ENCODE measurements around the gene NCOA5.
A peak's percentile ranks its signal among the peaks of the same experiment; 100 is the strongest.

NCOA5 gene

DNA sequence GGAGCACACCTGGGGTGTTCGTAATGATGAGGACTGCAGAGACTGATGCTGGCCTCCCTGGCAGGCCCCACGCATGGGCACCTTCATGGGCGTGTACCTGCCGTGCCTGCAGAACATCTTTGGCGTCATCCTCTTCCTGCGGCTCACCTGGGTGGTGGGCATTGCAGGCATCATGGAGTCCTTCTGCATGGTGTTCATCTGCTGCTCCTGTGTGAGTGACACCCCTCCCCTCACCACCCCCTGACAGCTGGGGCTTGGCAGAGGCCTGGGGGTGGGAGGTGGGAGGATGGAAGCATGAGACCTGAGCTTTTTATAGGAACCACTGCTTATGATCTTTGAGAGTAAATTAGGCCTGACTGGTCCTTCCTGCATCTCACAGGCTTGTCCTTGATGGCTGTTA is 54.0 kb downstream of the NCOA5 start:
- no peak for DNase-seq

DNA sequence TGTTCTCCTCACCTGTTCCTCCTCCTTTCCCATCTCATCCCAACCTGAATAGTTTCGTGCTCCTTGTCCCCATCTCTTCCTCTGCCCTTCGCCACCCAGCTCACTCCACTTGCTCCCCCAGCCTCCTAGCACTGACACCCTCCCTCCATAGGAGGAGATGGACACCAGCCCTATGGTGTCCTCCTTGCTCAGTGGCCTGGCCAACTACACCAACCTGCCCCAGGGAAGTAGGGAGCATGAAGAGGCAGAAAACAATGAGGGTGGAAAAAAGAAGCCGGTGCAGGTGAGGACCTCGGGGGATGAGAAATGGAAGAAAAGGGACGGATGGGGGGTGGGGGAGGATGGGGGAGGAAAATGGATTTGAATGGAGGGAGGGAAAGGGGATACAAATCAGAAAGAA is 54.5 kb downstream of the NCOA5 start:
- no peak for DNase-seq

DNA sequence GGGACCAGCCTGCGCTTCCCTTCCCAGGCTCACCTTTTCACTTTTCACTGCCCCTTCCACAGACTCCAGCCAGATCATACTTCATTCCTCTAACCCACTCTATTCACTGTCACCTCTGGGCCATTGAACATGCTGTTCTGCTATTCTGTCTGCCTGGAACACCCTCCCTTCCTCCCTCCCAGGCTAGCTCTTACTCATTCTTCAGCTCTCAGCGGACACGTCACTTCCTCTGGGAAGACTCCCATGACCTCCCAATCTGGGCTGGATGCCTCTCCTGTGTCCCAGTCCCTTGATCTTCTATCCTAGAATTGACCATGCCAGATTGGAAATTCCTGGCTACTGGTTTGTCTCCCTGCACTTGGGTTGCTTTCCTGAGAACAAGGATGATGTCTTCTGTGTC is 55.7 kb downstream of the NCOA5 start:
- DNase-seq = no peak

DNA sequence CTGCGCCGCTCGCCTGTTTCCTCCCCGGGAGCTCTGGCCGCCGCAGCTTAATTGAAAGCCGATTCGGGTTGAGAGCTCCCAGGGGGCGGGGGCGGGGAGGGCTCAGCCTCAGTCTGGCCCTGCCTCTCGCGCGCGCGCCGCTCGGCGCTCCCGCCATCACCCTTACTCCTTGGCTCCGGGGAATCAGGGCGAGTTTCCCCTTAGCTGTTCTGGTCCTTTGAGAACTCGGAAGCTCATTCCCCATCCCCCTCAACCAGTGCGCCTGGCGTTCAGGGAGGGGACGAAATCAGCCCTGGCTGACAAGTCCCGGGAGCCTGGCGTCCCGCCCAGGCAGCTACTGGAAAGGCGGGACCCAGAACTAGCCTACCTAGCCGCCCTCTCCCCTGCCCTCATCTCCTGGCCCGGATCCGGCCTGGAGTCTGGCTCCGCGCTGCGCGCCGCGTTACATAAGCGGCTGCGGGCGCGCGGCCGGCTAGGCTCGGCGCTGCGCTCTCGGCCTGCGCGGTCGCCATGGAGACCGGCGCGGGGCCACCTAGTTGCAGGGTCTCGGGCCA is 58.0 kb downstream of the NCOA5 start:
- DNase-seq = no peak

DNA sequence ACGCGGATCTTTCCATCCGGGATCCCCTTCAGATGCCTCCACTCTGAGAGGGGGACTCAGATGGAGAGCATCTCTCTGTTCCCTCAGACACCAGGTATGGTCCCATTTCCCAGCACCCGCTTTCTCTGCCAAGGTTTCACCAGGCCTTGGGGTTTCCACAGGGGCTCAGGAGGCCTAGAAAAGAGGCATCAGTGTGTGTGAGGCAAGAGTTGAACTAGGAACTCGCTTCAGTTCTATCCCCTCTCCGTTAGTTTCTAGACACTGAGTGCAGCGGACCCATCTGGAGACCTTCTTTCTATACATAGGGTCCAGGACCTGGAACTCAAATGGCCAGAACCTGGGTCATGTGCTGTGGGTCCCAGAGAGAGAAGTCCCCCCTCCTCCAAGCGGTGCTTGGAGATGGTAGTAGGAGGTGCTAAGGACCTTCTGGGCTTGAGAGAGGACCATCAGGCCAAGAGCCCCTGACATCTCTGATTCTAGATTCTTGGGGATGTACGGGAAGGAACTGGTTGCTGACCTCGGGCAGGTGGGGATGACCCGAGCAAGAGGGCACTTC is 58.7 kb downstream of the NCOA5 start:
- DNase-seq = no peak

DNA sequence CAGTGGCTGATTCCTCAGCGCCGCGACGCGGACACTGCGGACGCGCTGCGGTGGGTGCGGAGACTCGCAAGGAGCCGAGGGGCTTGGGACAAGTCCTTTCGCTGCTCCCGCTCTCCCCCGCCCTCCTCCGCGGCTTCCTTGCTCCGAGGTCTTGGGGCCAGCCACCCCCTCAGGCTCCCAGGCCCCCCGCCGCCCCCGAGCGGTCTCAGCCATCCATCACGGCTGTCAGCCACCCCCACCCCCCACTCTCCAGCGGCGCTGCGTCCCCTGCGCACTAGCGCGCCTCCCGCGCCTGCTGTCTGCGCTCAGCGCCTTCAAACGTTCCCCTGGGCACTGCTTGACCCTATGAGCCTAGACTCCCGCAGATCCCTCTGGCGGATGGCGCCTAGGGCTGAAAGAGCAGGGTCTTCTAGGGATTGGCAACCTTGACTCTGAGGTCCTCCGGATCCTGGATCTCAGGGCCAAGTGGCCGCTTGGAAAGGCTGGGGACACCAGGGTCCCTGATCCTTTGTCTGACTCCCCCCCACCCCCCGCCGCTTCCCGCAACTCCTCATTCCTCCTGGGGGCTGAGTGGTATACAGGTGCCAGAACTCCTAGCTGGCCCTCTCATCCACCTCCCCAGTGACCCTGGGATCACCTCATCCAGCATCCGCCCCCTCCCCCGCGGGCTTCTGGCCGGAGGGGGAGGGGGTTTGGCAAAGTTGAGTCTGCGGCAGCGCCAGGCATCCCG is 59.3 kb downstream of the NCOA5 start:
- no peak for DNase-seq

DNA sequence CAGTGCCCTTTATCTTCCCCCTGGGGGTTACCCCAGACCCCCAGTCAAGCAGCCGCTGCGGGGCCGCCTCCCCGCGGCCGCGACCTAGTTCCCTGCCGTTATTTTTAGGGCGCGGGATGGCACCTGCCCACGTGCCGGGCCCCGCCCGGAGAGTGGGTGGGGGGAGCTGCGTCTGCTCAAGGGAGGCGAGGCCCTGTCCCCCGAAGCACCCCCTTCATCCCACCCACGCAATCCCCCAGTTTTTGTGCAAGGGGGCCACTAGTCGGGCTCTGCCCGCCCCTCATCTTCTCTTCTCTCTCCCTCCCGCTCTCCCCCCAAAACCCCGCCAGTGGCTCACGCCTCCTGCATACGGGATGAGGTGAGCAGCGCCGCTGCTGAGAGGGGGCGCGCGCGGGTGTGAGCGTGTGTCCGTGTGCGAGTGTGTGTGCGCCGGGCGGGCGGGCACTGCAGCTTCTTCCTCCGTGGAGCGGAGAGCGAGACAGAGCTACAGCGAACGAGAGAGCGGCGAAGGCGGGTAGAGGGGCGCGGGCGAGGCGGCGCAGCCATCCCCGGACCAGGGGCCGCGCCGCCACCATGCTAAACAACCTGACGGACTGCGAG is 60.9 kb downstream of the NCOA5 start, which contains the start of gene SLC12A5:
SLC12A5 (plus strand) TSS at position 444 of the 600 bp plus-strand sequence; CDS start at position 574, 130 bp downstream.
- no peak for DNase-seq

DNA sequence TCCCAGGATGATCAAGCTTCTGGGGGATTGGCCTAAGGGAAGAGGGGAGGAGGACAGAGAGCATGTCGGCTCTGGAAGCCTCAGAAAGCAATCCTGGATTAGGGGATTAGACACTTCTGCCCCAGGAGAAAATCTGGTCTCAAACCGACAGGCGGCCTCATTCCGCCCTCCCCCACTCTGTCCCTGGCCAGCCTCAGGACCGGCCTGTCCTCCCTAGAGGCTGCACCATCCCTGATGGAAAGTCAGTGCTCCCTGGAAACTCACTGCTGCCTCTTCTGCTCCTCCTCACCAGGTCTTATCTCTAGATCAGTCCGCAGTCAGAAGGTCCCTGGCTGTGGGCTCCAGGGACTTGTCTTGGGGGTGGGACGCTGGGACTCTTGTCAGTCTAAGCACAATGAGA is 61.7 kb downstream of the NCOA5 start:
- no peak for DNase-seq

DNA sequence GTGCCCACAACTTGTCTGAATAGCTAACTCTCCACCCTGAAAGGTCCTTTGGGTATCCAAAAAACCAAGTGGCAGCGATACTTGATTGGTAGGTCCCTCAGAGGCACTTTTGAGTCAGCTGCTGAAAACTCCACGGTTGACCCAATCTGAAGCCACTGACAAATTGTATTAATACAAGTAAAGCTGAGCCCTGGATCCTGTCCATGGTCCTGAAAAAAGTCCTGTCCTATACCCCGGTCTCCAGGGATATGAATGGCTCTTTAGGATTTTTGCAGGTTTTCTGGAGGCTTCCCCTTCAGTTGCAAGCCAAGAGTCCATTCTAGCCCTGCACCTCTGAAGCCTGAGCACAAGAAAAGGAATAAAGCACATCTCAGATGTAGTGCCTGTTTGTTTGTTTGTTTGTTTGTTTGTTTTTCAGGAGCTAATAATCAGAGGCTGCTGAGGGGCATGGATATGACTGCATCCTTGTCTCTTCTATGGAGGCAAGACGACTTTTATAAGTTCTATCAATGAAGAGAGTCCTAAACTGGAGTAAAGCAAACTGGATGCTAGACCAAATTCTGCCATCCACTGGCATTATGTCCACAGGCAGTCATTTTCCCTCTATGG is 62.4 kb downstream of the NCOA5 start:
- DNase-seq = peak; percentile 61

DNA sequence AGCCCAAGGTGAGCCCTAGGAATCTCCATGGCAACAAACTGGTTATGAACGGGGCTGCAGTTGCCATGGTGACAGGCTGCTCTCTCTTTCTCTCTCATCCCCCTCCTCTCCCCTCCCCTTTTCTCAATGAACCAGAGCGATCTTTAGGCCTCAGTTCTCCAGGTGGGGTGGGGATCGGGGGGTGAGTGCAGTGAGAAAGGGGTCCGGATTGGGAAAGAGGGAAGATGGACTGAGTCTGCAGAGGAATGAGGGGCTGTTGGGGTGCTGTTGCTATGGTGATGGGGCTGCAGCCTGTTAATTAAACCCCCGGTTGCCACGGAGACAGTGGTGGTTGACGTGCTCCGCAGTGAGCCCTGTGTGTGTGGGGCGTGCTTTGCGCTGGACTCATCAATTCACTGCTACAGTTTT is 64.4 kb downstream of the NCOA5 start:
- DNase-seq = no peak

DNA sequence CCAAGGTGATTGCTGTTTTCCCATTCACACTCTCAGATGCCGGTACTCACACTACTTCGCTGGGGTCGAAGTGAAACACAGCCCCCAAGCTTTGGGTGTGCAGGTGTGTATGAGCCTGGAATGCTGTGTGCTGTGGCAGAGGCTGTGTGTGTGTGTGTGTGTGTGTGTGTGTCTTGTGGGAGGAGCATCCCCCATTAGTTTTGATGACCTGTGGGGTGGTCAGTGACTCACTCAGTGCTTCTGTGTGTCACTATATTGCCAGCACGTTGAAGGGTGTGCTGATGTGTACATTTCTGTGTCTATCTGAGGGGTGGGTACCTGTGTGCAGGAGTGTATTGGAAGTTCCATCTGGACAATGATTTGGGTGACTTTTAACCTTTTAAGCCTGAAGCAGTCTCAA is 65.8 kb downstream of the NCOA5 start:
- no peak for DNase-seq

DNA sequence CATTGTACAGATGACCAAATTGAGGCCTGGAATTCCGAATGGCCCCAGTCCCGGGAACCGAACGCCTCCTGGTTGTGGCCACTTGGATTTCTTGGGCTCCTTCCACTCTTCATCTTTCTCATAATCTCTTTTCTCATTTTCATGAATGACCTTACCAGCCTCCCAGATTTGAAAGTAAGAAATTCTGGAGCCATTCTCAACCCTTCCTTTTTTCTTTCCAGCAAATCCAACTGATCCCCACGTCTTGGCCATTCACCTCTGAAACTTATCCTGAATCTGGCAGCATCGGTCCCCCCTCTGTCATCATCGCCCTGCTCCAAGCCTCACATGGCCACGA is 66.6 kb downstream of the NCOA5 start:
- DNase-seq = no peak

DNA sequence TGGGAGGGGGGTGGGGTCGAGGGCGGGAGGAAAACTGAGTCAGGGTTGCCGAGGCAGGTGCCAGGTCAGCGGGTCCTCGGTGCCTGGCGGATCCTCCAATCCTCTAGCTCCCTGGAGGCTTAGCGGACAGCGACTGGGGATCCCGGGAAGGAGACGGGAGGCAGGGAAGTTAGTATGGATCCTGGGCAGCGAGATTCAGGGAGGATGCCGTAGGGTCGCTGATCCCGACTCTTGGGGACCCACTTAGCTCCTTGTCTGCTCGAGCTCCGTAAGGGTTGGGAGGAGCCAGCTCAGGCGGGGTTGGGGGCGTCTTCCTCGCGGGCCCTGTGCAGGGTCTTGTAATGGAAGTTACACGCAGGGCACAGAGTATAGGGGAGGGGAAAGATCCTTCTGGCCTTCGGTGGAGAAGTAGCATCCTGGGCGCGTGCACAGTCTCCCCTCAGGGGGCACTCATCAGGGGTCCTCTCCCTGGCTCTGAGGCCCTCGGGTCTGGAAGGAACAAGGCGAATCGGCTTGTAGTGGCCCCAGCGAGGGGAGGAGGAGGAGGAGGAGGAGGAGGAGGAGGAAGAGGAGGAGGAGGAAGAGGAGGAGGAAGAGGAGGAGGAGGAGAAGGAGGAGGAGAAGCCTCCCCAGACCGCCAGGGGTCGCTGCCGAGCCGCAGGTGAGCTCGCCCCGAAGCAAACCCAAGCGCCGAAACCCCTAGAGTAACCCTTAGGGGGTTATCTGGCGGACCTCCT is 67.2 kb downstream of the NCOA5 start:
- DNase-seq = no peak

DNA sequence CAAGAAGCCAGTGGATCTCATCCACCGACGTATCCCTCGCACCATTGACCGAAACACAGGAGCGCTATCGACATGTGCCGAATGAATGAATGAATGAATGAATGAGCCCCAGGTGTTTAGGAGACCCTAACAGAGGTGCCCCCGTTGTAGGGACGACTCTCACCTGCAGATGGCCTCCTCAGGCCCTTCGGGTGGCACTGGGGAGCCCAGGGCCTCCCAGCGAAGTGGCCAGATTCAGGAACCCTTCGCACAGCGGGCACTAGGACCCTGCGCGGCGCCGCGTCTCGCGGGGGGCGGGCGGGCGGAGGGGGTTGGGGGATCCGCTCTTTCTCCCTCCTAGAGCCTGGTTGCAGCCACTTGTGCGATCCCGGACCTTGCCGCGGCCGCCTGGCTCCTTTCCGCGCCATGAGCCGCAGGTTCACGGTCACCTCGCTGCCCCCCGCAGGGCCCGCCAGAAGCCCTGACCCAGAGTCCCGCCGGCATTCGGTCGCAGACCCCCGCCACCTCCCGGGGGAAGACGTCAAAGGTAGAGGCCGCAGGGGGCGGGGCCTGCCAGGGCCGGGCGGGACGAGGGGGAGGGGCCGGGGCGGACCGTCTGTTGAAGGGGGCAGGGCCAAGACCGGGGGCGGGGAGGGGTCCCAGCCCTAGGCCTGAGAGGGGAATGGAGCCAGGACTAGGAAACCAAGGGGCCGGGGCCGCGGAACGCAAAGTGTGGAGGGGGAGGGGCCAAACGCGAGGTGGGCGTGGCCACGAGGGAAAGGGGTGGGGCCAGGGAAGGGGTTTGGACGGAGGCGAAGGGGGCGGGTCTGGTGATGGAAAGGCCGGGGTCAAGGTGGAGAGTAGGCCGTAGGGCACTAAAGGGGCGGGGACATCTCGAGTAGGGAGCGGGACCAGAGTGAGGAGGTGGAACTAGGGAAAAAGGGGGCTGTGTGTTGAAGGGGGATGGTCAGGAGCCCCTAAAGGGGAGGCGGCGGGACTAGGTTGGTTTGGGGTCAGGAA is 68.1 kb downstream of the NCOA5 start:
- no peak for DNase-seq

DNA sequence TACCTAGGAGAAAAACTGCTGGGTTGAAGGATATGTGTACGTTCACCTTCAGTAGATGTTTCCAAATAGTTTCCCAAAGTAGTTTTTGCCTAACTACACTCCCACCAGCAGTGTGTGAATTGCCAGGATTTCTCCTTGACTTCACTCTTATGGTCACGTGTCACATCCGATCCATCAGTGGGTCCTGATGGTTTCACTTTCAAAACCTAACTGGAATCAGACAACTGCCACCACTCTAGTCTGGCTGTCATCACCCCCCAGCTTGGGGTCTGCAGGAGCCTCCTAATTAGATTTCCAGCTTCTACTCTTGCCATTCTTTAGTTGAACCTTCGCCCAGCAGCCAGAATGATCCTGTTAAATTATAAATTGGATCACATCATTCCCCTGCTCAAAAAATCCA is 69.2 kb downstream of the NCOA5 start:
- no peak for DNase-seq

DNA sequence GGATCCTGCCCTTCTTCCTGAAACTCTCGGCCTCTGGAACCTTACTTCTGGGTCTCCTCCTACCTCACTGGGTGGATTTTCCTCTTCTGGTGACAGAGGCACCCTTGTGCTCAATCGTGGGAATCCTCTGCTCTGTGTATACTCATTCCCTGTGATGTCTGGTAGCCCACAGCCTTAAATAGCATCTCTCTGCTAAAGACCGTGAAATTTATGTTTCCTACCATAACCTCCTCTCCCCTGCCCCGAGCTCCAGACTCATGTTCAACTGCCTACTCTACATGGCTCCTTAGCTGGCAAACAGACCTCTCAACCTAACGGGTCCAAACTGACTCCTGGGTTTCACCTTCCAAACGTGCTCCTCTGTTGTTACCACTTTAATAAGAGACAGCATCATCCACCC is 71.2 kb downstream of the NCOA5 start:
- DNase-seq = no peak

DNA sequence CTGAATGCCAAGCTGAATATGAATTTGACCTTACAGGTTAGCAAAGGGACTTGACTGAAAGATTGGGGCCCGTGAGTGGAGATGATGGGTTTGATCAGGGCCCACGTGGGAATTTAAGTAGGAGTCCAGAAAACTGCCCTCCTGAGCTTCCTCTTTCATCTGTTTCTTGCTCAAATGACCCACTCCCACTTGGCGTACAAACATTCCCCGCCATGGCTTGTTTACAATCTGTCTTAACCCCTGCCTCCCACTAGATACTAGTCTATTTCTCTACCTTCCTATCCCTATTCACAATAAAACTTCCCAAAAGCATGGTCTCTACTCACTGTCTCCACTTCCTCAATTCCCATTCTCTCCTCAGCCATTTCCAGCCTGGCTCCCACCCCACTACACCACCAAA is 71.7 kb downstream of the NCOA5 start:
- DNase-seq = no peak

DNA sequence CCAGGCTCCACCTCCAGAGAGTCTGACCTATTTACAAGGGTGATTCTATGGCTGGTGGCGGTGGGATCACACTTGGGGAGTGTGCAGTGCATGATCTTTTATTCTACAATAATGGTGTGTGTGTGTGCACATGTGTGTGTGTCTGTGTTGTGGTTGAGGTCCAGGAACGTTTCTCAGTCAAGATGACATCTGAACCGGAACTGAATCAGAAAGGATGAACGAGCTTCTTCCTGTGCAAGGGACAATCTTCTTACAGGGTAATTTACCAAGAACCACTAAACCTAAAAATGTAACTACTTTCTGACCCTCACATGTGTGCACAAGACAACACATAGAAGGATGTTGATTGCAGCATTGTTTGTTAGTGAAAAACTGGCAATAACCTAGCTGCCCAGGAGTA is 72.5 kb downstream of the NCOA5 start:
- no peak for DNase-seq

DNA sequence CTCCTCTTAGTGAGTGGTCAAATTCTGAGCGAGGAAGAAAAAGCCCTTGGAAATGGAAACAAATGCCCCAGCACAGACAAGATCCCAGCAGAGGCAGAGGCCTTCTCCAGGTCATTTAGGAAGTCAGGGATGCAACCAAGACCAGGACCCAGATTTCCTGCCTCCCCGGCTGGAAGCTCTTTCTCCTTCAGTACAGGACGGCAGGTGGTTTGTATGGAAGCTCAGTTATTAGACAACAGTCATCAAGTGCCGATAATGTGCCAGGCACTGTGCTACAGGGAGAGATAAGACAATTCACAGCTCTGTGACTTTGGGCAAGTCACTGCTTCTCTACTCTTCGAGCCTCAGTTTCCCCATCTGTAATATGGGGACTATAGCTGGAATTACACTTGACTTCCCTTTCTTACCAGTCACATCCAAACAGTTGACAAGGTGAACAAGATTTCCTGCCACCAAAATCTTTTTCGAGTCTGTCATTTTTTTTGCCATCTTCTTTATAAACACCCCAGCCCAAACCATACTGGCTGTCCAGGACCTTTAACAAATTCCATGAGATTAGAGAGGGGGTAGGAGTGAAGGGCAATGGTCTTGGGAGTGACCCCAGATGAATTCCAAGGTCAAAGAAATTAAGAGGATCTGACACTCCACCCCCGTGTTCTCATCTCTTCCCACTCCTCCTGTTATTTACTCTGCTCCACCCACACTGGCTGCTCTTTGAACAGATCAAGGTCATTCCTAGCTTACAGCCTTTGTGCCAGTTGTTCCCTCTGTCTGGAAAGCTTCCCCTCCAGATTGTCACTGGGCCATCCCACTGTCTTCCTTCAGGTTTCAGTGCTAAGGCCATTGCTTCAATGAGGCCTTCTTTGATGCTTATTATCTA is 75.0 kb downstream of the NCOA5 start:
- no peak for DNase-seq

DNA sequence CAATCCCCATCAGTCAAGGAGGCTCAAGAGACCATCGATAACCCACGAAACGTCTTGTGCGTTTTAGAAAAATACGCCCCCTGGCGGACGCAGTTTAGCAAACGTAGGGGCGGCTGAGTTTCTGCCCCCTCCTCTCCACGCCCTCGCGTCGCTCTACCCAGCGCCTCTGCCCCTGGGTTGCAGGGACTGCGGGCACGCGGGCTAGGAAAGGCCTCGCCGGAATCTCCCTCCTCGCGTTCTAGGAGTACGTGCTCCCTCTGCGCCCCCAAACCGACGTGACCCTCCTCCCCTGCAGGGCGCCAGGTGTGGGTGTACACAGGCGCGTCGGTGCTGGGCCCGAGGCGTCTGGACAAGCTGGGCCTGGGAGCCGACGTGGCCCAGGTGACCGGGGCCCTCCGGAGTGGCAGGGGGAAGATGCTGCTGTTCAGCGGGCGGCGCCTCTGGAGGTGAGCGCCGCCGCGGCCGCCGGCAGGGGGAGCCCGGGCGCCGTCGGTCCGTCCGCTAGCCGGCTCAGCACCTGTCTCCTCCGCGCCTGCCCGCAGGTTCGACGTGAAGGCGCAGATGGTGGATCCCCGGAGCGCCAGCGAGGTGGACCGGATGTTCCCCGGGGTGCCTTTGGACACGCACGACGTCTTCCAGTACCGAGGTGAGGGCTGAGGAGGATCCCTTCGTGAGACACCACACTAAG is 75.8 kb downstream of the NCOA5 start:
- DNase-seq = no peak
